ENCODE results near the gene RENBP.

The RENBP gene

DNA sequence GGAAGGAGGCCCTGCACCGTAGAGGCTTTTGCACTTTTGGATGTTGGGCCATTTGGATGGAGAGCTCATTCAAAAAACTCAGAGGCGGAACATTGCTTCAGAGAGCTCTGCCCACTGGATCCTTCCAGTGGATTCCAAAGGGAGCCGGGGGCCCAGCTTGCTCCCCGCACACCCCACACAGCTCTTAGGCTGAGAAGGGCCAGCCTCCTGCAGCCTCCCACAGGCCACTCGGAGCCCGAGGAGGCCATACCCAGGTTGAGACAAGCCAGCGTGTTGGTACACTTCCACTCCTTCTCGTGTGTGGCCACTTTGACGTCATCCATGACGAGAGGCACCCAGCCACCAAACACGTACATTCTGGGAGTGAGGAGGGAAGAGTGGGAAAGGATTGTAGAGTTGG is 16.8 kb upstream of the RENBP start:
- TF ChIP-seq, protein P1, sequence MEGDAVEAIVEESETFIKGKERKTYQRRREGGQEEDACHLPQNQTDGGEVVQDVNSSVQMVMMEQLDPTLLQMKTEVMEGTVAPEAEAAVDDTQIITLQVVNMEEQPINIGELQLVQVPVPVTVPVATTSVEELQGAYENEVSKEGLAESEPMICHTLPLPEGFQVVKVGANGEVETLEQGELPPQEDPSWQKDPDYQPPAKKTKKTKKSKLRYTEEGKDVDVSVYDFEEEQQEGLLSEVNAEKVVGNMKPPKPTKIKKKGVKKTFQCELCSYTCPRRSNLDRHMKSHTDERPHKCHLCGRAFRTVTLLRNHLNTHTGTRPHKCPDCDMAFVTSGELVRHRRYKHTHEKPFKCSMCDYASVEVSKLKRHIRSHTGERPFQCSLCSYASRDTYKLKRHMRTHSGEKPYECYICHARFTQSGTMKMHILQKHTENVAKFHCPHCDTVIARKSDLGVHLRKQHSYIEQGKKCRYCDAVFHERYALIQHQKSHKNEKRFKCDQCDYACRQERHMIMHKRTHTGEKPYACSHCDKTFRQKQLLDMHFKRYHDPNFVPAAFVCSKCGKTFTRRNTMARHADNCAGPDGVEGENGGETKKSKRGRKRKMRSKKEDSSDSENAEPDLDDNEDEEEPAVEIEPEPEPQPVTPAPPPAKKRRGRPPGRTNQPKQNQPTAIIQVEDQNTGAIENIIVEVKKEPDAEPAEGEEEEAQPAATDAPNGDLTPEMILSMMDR (IDR thresholded peaks at IDR 0.05; ENCODE audit: low read depth, low read length, missing control alignments): no peak
- DNase-seq (ENCODE audit: low read depth): no peak
- in situ Hi-C loops (cut with HindIII; ENCODE audit: low sequenced_read_pairs): no loop called here
- H3K4me3 ChIP-seq (ENCODE audit: low read depth, low read length): no peak overlapping the region

GRCh38 chrX:153960786-153961185 is 16.3 kb upstream of the RENBP start:
- in situ Hi-C loops (cut with HindIII; ENCODE audit: low sequenced_read_pairs): no loop called here
- DNase-seq (ENCODE audit: low read depth): no peak
- TF ChIP-seq, protein P1 (IDR thresholded peaks at IDR 0.05; ENCODE audit: low read depth, low read length, missing control alignments): no peak
- no peak overlapping the region for H3K4me3 ChIP-seq (ENCODE audit: low read depth, low read length)

DNA sequence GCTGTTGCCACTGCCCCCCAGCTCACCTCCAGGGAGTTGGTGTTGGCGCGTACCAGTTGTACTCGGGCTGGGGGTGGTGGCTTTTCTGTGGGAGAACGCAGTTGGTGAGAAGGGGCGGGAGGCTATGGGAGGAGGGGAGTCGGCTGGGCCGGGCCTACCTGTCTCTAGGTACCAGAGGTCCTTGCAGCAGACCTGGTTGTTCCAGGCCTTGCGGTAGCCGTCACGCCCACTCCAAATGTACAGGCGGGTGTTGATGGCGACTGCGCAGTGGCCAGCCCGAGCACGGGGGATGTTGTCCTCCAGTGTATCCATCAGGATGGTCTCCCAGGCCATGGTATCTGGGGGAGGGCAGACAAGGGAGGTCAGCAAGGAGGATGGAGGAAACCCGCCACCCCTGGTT is 15.6 kb upstream of the RENBP start:
- DNase-seq (ENCODE audit: low read depth): no peak
- no peak overlapping the region for H3K4me3 ChIP-seq (ENCODE audit: low read depth, low read length)
- in situ Hi-C loops (cut with HindIII; ENCODE audit: low sequenced_read_pairs): no loop called here
- TF ChIP-seq, protein P1 (IDR thresholded peaks at IDR 0.05; ENCODE audit: low read depth, low read length, missing control alignments): no peak

- TF ChIP-seq, protein P1 (IDR thresholded peaks at IDR 0.05; ENCODE audit: low read depth, low read length, missing control alignments): no peak
- H3K4me3 ChIP-seq (ENCODE audit: low read depth, low read length): no peak overlapping the region
- DNase-seq (ENCODE audit: low read depth): no peak
- in situ Hi-C loops (cut with HindIII; ENCODE audit: low sequenced_read_pairs): no loop called here
These were observed 15.2 kb upstream of the RENBP start for GRCh38 chrX:153959649-153960048.

GRCh38 chrX:153958605-153959004 is 14.2 kb upstream of the RENBP start:
- TF ChIP-seq, protein P1 (IDR thresholded peaks at IDR 0.05; ENCODE audit: low read depth, low read length, missing control alignments): no peak
- in situ Hi-C loops (cut with HindIII; ENCODE audit: low sequenced_read_pairs): no loop called here
- no peak overlapping the region for H3K4me3 ChIP-seq (ENCODE audit: low read depth, low read length)
- no peak for DNase-seq (ENCODE audit: low read depth)

DNA sequence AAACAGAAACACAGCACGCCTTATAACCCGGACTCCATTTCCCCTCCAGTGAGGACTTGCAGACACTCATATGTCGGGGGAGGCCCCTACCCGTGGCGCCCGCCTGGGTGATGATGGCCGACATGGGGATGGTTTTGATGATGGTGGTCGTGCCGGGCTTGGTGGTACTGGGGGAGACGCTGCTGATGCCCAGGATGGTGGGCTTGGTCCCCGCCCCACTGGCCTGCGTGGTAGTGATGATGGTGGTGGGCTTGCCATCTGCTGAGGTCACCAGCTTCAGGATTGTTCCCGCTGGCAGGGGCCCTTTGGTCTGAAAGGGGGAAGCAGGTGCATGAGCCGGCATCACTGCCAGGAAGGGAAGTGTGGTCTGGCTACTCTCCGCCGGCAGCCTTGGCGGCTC is 12.8 kb upstream of the RENBP start:
- no peak for DNase-seq (ENCODE audit: low read depth)
- no peak overlapping the region for H3K4me3 ChIP-seq (ENCODE audit: low read depth, low read length)
- TF ChIP-seq, protein P1 (IDR thresholded peaks at IDR 0.05; ENCODE audit: low read depth, low read length, missing control alignments): no peak
- in situ Hi-C loops (cut with HindIII; ENCODE audit: low sequenced_read_pairs): no loop called here

Measured in astrocyte of the cerebellum (primary cell).